Activated gamma-delta T cell treated with Interleukin-2 at 50 U/mL for 16 hours (primary cell): Measurements from ENCODE around the gene HSF5.

Experiments
- DNase-seq: peaks from one replicate; pipeline ENCODE4 v3.0.0-alpha.2; 2020

The HSF5 gene, protein sequence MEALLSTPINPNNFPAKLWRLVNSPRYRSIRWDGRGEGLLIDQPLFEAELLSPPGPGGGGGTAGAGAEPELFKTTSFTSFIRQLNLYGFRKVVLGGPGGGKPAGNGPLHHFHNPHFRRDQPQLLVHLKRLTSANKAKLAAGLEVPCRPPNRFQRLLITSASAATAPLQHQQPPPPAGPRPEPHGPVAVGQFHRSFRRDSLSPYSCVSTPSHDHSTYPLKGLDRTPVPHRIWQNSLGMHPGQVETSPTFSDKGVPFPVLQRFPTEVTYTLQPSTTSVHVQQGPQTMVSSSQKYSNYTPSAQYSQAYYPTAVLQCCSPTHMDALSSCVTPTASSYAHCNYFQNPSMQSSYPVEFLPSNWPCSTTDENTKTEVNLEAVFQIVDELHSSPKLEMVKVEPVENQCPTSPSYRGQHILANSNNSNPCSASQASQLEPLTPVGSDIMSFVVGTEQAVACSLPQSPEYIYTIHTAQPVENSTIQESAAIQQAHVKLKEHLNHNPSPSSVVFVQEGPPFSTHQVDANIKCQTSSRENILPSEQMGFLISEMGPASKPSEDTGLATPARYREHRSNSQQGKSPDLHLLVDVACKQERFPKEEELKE

DNA sequence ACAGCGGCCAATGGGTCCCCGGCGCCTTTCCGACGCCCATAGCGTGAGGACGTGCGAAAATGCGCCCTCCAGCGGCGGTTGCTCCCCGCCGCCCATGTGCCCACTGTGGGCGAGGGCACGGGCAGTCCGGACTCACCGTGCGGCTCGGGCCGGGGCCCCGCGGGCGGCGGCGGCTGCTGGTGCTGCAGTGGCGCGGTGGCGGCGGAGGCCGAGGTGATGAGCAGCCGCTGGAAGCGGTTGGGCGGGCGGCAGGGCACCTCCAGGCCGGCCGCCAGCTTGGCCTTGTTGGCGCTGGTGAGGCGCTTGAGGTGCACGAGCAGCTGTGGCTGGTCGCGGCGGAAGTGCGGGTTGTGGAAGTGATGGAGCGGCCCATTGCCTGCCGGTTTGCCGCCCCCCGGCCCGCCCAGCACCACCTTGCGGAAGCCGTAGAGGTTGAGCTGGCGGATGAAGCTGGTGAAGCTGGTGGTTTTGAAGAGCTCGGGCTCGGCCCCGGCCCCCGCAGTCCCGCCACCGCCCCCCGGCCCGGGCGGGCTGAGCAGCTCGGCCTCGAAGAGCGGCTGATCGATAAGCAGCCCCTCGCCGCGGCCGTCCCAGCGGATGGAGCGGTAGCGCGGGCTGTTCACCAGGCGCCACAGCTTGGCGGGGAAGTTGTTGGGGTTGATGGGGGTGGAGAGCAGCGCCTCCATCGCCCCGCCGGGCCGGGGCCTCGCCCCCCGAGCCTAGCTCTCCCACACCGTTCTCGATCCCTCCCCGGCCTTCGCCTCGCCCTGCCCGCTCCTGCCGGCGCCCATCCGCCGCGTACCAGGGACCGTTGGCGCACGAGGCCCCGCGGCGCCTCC, at the start of gene HSF5:
Gene HSF5, minus strand, starts transcription at position 820 of the 839 bp plus-strand sequence. Its CDS starts 134 bp downstream, at position 686.
- DNase-seq: peak; percentile 77

DNA sequence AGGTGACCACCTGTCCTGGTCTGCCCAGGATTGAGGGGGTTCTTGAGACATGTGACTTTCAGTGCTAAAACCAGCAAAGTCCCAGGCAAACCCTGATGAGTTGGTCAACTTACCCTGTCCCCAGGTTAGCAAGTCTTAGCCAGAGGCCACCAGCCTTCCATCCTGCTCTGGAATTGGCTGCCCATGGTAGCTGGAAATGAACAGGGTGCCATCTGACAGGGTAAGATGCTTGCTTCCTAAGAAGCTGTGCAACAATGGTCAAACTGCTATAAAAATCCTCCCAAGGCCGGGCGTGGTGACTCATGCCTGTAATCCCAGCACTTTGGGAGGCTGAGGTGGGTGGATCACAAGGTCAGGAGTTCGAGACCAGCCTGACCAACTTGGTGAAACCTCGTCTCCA, 49.1 kb upstream of the HSF5 start:
- no peak for DNase-seq

DNA sequence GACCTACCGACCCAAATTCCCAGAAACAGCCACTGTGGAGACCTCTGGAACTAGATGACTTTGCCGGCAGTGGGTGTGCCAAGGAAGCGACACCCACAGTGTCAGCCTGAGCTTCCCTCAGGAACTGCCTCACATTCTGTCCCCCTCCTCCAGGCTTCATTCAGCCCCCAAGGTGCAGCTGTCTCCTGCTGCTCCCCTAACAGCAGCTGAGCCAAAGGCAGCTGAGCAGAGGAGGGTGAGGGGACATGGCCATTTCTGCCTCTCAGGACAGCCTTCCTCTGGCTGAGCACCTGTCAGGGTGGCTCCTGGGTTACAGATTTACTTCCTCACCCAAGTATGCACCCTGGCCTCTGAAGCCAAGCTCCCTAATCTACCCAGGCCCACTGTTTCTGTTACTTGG, 48.3 kb upstream of the HSF5 start:
- no peak for DNase-seq

DNA sequence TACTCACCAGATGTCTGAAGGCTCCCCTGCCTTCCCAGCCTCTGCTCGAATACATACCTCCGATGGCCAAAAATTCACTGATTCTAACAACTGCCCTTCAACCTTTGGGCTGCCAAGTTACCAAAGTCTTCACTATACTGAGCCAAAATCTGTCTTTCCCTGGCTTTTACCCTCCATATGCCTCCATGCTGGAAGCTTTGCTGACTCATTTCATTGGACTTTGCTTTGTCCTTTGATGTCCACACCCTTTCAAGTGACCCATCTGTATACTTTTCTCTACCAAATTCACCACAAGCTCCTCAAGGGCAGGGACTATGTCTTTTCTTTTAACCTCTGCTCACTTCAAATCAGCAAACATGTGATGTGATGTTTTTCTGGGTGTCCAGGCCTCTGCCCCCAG, 47.2 kb upstream of the HSF5 start:
- DNase-seq: no peak

DNA sequence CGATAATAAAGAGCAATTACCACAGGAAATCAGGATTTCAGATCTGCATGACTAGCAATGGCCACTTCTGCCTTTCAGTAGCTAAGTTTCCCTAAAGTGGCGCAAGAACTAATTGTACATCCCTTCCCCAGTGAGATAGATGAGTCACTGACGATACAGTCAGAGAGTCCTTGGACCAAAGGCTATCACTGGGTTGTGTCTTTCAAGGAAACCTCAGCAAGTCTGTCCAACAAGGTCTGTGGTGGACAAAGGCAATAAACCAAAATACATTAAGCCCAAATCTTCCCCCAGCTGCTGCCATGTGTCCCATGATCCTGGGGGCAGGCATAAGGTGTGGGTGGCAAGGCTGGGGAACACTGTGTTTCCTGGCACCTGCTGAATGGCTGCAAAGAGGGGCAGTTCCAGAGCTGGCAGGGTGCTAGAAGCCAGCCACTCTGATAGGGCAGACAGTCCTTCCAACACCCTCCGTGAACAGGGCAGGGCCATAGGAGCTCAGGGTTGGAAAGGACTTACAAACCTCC, 46.8 kb upstream of the HSF5 start:
- no peak for DNase-seq

DNA sequence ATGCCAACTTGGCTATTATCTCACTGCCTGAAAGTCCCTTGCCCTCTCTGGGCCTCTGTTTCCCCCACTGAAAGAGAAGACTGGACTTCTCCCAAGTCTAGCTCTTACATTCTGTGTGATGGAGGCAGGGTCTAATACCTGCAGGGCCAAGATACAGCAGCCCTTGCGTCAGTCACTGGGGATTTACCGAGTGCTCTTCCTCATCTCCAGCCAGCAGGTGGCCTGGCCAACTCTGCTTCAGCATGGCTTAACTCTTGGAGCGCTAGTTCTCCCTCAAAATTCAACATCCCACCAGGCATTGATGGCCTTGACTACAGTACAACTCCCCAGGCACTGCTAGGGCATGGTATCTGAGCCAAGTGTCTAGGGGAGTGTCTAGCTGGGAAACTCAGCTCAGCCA, 46.1 kb upstream of the HSF5 start:
- DNase-seq: no peak

DNA sequence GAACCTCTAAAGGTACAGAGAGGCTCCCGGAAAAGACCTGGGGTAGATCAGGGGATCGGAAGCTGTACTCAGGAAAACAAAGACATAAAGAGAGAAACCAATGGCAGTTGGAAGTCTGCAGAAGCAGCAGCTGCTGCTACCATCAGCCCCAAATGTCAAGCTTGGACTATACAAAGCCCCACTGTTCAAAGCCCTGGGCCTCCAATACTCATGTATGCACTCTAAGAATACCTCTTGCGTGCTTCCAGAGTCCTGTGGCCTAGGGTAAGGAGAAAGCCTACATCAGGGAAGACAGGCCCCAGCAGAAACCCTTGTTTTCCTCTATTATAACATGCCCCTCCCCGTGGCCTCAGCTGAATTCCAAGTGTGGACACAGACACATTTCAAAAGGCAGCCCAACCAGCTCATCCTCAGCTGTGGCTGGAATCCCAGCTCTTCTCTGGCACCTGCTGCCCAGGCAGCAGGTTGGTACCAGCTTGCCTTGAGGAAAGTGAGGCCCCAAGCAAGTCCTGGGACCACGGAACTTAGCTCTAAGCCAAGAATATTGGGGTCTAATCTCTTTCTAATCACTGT, 45.5 kb upstream of the HSF5 start:
- DNase-seq: no peak

DNA sequence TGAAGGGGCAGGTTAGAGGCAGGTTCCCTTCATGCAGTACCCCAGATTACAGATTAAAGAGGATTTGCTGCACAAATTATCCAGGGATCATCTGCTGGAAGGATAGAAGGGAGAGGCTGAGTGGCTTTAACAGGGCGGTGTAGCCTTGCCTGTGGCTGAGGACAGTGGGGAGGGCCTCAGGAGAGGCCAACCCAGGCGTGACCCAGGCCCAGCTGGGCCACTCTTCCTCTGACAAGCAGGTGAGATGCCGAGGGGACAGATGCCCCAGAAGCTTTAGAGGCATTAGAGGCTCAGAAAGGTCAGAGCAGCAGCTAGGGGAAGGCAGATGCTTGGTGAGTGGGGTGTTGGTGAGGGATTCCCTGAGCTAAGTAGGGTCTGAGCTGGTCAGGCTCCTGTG, 44.3 kb upstream of the HSF5 start:
- no peak for DNase-seq

DNA sequence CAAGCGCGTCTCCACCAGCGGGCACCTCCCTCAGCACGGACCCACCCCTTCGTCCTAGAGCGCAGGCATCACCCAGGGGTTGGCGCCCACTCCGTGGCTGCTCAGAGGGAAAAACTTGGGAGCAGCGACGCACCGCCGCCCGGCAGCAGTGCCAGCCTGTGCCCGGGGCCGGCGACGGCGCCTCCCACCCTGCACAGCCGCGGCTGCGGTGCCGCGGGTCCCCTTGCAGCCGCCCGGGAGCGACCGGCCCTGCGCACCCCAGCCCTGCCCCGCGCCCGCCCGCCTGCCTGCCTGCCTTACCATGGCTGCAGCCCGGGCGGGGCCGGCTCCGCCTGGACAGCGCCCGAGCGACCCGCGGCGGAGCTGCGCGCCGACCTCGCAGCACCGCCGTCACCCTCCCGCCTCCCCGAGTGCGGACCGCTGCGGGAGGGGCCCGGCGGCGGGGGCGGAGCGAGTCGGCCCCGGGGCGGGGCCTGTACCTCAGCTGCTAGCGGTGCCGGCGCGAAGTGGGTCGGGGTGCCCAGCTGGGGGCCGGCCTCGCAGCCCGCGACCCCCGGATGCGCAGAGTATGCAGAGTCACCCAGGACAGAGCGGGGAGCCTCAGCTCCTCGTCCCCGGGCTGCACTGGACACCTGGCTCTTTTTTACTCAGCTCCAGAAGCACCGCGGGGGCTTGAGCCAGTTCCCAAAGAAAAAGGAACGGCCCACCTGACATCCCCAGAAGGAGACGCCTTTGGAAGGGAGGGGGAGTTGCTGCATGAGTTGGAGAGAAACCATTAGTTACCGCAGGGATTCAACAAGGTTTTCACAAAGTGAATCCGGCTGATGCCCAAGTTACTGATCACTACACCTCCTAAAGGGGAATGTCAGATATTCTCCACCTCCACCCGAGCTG, 43.7 kb upstream of the HSF5 start:
- peak; percentile 51 for DNase-seq

DNA sequence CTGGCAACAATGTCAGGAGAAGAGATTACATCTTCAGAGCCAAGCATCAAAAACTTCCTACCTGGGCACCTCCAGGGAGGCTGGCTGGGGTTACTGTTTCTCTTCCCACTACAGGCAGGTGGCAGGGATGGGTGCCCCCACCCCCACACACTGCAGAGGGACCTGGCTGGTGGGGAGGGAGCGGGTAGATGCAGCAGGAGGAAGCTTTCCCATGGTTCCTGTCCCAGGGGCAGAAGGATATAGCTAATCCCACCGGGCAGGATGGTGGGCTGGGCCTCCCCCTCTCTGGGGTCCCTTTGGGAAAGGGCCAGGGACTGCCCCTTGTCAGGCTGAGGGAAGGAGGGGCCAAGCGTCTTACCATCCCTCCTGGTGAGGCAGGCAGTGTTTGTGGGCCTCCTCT, 42.9 kb upstream of the HSF5 start:
- no peak for DNase-seq

DNA sequence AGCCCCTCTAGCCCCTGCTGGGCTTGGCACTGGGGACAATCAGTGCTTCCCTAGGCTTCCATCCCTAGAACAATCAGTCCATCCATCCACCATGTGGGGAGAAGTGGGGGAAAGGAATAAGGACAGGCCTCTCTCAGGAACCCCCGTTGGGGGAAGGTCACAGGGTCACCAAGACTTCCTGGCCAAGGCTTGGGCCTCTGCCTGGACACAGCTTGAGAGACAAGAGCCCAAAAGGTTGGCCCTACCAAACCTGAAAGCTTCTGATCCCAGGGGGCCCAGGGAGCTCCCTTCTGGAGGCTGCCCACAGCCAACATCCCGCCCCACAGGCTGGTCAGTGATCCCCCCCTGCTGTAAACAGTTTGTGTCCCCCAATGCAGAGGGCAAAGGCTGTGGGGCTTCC, 42.4 kb upstream of the HSF5 start:
- DNase-seq: no peak

DNA sequence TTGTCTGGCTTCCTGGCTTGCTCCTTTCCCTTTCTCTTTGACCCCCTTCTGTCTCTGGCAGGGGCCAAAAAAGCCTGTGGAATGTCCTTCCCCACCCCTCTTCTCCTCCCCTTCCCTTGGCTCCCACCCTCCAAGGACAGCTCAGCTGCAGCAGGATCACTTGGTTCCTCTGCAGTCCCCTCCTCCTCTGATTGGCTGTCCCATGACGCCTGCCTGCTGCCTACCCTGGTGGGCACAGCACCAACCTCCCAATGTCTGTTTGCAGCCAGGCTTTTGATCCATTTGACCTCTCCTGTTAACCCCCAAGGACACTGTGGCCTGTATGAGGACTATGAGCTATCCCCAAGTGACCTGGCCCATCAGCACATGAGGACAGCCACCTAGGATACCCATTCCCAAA, 41.1 kb upstream of the HSF5 start:
- DNase-seq: no peak

DNA sequence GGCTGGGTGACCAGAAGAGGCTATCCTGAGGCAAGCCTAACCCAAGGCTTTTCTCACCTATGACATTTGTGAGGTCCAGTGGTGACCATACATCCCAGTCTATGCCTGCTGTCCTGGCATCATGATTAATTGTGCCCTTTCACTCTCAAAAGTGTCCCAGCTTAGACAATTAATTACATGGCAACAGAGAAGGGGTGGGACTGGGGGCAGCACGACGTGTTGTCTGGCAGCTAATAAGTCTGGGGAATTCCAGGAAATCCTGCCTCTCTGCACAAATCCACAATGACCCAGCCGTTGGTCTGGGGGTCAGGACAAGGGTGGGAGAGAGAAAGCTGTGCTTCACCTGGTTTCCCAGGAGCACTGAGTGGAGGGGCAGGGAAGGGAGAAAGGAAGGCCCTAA, 40.2 kb upstream of the HSF5 start:
- DNase-seq: no peak

DNA sequence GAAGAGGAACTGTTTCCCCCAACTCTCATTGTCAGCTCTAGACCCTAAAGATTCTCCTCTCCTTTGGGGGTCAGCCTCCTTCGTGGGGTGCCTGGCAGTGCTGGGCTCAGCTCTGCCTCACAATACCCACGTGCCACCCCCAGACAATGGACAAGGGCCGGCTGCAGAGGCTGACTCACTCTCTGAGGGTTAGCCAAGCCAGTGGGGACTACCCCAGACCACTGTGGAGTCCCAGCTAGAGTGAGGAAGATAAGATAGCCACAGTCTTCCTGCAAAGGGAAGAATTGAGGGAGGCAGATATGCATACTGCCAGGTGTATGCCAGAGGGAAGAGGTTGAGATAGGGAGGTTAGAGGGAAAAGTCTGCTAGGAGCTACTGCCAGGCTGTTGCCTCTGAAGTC, 39.7 kb upstream of the HSF5 start:
- DNase-seq: no peak

DNA sequence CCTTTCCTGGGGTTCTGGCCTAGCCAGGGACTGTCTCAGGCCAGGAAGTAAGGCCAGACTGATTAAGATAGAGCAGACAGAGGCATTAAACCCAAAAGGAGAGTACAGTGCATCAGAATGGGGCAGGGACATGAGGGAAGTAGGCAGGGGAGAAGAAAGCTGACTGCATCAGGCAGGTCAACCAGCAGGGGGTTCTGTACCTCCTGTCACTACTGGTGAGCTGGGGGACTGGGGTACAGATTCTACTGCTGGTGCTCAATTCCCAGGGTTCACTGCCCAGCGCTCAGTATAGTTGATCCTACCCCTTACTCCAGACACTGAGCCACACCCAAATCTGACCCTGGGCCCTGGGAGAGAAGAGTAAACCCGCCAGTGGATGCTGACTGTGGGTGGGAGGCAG, 39.1 kb upstream of the HSF5 start:
- no peak for DNase-seq

DNA sequence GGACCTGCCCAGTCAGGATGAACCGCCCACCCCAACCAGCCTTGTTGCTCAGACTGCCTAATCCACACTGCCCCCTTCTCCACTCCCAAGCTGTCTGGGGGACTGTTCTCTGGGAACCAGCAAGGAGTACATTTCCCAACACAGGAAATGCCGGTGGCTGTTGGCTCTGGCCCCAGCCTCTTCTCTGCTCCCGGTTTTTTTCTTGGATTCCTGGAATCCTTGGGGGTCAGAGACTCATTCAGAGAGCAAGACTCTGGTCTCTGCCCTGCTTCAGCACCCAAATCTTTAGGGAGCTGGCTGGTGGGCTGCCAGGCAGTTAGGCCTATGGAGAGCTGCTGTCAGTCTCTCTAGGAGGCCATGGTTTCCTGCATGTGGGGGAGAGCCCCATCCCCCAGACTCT, 37.0 kb upstream of the HSF5 start:
- DNase-seq: no peak

DNA sequence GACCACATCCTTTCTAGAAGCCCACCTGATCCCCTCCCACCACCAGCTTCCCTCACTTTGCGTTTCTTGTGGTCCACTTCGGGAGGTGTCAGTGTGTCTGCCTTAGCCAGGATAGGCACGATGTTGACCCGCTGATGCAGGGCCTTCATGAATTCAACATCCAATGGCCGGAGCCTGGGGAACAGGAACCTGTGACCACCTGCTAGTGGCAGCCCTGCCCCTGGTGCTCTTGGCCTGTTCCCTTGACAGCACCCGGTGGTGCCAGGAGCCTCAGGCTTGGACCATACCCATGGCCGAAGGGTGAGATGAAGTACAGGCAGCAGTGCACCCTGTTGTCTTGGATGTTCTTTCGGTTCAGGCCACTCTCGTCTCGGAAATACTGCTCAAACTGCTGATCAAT, 33.5 kb upstream of the HSF5 start:
- no peak for DNase-seq

DNA sequence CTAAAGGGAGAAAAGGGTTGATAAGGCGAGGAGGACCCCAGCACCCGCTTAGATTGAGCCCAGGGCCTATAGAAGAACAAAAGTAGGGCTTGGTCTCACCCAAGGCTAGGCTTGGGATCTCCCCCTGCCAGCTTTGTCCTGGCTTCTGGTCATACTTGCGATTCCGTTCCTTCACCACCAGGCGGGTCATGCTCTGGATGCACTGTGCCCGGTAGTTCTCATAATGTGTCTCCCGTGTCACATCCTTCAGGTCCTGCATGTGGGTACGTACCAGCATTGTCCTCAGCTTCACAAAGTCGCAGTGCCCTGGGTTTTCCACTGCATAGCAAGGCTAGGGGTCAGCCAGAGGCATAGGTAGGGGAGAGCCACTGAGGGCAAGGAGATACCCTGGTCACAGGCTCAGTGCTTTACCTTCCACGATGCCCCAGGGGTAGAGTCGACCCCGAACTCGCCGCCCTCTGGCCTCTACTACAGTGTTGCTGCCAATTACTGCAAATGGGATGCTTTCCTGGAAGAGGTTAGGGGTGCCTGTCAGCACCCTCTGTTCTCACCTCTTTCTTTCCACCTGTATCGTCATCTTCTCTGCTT, 32.7 kb upstream of the HSF5 start:
- DNase-seq: no peak

DNA sequence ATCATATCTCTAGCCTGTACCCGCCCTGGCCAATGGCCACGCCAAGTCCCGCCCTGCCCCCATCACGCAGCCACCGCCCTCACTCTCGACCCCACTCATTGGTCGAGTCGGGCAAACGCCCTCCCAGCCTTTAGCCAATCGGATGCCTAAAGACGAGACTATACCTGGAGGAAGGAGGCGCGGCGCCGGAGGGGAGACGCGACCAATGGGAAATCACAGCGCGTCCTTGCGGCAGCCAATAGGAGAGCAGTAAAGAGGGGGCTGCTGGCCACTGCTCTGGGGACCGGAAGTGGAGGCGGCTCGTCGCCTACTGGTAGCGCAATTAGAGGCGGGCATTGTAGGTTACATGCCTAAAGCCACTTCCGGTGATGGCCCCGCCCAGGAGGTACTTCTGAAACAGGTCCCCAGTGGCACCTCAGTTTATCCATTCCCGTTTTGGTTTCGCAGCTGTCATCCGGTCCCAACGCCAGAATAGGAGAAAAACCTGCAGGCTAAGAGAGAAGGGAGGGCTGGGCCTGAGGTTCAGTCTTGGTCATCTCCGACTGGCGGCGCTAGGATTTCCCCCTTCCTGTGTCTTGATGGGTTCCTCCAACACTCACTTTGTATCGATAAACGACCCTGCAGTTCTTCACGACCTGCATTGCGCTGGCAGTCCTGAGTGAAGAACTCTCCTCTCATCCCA, 29.9 kb upstream of the HSF5 start:
- peak; percentile 99 for DNase-seq

DNA sequence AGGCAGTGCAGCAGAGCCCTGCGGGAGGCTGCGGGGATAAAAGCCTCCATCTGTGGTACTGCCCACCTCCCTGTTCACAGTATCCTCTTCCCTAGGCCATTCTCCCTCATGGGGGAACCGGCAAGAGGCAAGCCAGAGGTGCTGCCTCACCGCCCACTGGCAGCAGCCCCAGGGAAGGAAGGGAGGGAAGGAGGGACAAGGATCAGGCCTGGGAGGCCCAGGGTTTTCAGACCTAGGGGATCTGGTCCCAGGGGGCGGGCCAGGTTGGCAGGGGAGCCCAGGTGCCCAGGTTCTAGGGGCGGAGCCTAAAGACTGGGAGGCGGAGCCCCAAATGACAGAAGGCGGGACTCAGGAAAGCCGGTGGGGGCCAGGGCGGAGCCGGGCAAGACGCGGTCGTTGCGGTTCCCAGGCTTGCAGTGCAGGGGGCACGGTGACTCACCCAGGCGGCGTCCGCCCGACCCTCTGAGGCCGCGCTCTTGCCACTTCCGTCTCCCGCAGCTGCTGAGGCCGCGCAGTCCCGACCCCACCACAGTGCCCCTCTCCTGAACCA, 29.2 kb upstream of the HSF5 start:
- DNase-seq: no peak
